HEK293T (cell line): Measurements from ENCODE around the gene AQP1.
A peak's percentile ranks its signal among the peaks of the same experiment; 100 is the strongest.

ENCODE experiments used
- CTCF ChIA-PET: fragments of 350-600 bp; formaldehyde crosslinking; extraction: SDS; loops from one replicate; lab custom pipeline; 2021; ENCODE audit warnings: antibody characterized with exemption, inconsistent platforms; lab: Yijun Ruan, JAX
- POLR2A ChIA-PET: fragments of 350-600 bp; formaldehyde crosslinking; extraction: SDS; loops from one replicate; lab custom pipeline; 2020; ENCODE audit warnings: antibody characterized with exemption, inconsistent platforms; lab: Yijun Ruan, JAX
- DNase-seq: peaks from one replicate; pipeline ENCODE4 v3.0.0; 2012; ENCODE audit warnings: mixed read lengths; ENCODE audit errors: extremely low spot score
- ARNT ChIP-seq: fragments of 450-650 bp; IDR thresholded peaks from 2 replicates; pipeline ENCODE4 v1.6.1; 2017; ENCODE audit warnings: mild to moderate bottlenecking
- BHLHE40 ChIP-seq: fragments of 450-650 bp; IDR thresholded peaks from 2 replicates; pipeline ENCODE4 v1.6.1; 2016; ENCODE audit warnings: mild to moderate bottlenecking, moderate library complexity, borderline replicate concordance
- CTBP1 ChIP-seq: fragments of 450-650 bp; IDR thresholded peaks from 2 replicates; pipeline ENCODE4 v1.6.1; 2016; ENCODE audit warnings: borderline replicate concordance
- ELF4 ChIP-seq: fragments of 450-650 bp; IDR thresholded peaks from 2 replicates; pipeline ENCODE4 v1.6.1; 2017; ENCODE audit warnings: antibody characterized with exemption
- FOXA1 ChIP-seq: fragments of 450-650 bp; IDR thresholded peaks from 2 replicates; pipeline ENCODE4 v1.6.1; 2016; ENCODE audit warnings: mild to moderate bottlenecking
- FOXK2 ChIP-seq: fragments of 450-650 bp; IDR thresholded peaks from 2 replicates; pipeline ENCODE4 v1.6.1; 2016; ENCODE audit warnings: mild to moderate bottlenecking
- FOXM1 ChIP-seq: fragments of 450-650 bp; IDR thresholded peaks from 2 replicates; pipeline ENCODE4 v1.6.1; 2017; ENCODE audit warnings: mild to moderate bottlenecking, borderline replicate concordance
- HDGF ChIP-seq: fragments of 450-650 bp; IDR thresholded peaks from 2 replicates; pipeline ENCODE4 v1.6.1; 2017; ENCODE audit warnings: antibody characterized with exemption, borderline replicate concordance
- L3MBTL2 ChIP-seq: fragments of 450-650 bp; conservative IDR thresholded peaks from 2 replicates; pipeline ENCODE4 v1.6.1; 2016; ENCODE audit warnings: mild to moderate bottlenecking
- LEF1 ChIP-seq: fragments of 450-650 bp; IDR thresholded peaks from 2 replicates; pipeline ENCODE4 v1.6.1; 2017; ENCODE audit warnings: mild to moderate bottlenecking, borderline replicate concordance
- NFRKB ChIP-seq: fragments of 450-650 bp; IDR thresholded peaks from 2 replicates; pipeline ENCODE4 v1.6.1; 2016; ENCODE audit warnings: mild to moderate bottlenecking, moderate library complexity
- PKNOX1 ChIP-seq: fragments of 450-650 bp; IDR thresholded peaks from 2 replicates; pipeline ENCODE4 v1.6.1; 2016
- SP1 ChIP-seq: fragments of 450-650 bp; IDR thresholded peaks from 2 replicates; pipeline ENCODE4 v1.6.1; 2017
- SUZ12 ChIP-seq: fragments of 450-650 bp; IDR thresholded peaks from 2 replicates; pipeline ENCODE4 v1.6.1; 2016; ENCODE audit warnings: mild to moderate bottlenecking
- TARDBP ChIP-seq: fragments of 450-650 bp; IDR thresholded peaks from 2 replicates; pipeline ENCODE4 v1.6.1; 2016
- ZNF384 ChIP-seq: fragments of 450-650 bp; IDR thresholded peaks from 2 replicates; pipeline ENCODE4 v1.6.1; 2016

AQP1 gene

DNA sequence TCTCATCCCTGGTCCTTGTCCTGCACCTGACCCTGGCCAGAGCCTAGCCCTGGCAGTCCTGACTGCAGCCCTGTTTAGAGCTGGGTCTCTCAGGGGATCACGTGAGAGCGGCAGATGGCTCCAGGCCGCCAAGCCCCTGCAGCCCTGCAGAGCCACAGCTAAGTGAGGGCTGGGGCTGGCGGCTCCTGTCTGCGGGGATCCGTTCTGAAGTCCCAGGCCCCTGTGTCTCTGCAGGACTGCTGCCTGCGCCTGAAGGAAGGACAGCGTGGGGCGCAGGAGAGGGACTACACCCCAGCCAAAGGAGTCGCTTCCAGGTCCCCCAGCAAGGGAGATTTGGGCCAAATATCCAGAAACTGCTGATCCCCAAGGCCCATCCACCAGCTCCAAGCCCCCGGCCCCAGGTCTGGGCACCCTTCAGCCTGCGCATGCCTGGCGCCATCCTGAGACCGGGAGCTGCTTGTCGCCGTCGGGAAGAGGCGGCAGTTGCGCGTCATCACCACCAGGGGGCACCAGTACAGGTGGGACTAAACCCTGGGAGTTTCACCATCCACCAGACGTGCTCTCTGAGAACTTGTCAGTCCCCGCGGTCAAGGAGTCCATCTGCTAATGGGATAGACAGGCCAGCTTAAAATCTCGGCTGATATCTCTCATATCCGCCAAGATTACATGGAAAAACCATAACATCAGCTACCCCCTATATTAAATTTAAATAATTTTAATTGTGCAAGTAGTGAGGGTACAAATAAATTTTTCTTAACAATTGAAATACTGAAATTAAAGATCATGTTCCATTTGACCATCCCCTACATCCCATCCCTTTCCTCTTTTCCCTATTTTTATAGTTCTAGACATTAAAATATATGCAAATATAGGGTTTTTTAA lies 27.0 kb downstream of the AQP1 start:
- ChIA-PET CTCF (interaction anchor here (0.5 to 1.6 kb wide), 14 partner anchors 9 to 839 kb away, joined by 3 to 12 read pairs (median 4); partner anchors contain the start of gene GHRHR), POLR2A (no interaction called here)
- DNase-seq: peak; percentile 88
- no peak for TF ChIP-seq TARDBP
- no peak for TF ChIP-seq L3MBTL2
- no peak for TF ChIP-seq ZNF384
- TF ChIP-seq ELF4: no peak
- TF ChIP-seq CTBP1: peak; percentile 73
- 0 out of 2 replicates have a peak, but pooled peaks have one; percentile 71 for TF ChIP-seq HDGF

GRCh38 chr7:30941582-30942323 lies 30.1 kb downstream of the AQP1 start:
- no peak for TF ChIP-seq ARNT
- no peak for TF ChIP-seq PKNOX1
- TF ChIP-seq CTBP1: no peak
- no peak for TF ChIP-seq ZNF384
- POLR2A ChIA-PET: no interaction called here
- CTCF ChIA-PET: no interaction called here
- DNase-seq: no peak

GRCh38 chr7:30950197-30950596 lies 38.5 kb downstream of the AQP1 start:
- TF ChIP-seq SP1 (no peak), FOXM1 (no peak), HDGF (no peak), FOXK2 (no peak), ELF4 (no peak), PKNOX1 (no peak), SUZ12 (no peak), BHLHE40 (no peak), LEF1 (no peak), CTBP1 (no peak), NFRKB (no peak), TARDBP (no peak), ZNF384 (no peak), FOXA1 (no peak), ARNT (no peak), L3MBTL2 (no peak)
- CTCF ChIA-PET: no interaction called here

DNA sequence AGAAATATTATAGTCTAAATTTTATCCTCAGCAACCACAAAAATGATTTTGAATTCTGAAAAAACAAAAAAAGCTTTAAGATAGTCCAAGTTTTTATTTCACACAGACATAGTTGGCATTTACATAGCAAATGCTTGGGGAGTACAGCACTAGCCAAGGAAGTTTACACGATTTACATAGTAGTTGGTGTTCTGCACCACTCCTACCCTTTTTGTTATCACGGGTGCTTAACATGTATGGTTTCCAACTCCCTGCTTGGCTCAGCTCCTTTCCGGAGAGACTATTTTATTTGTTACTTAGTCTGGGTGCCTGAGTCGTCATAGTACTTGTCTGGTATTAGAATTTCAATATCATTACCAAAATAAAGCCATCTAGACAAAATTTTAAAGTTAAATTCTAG lies 43.3 kb downstream of the AQP1 start:
- ChIA-PET CTCF (no interaction called here), POLR2A (no interaction called here)
- DNase-seq: no peak
- no peak for TF ChIP-seq LEF1

More at GRCh38 chr7:30950197-30950596, 38.5 kb downstream of the AQP1 start:
- DNase-seq: no peak
- POLR2A ChIA-PET: no interaction called here

GRCh38 chr7:30956704-30957103 lies 45.1 kb downstream of the AQP1 start:
- CTCF ChIA-PET: no interaction called here
- no peak for TF ChIP-seq TARDBP
- TF ChIP-seq HDGF: no peak
- TF ChIP-seq ELF4: no peak
- no peak for TF ChIP-seq ARNT
- TF ChIP-seq FOXM1: no peak
- no peak for TF ChIP-seq SUZ12
- no peak for TF ChIP-seq BHLHE40
- no peak for TF ChIP-seq ZNF384
- TF ChIP-seq CTBP1: no peak
- TF ChIP-seq NFRKB: no peak
- no peak for TF ChIP-seq FOXK2
- POLR2A ChIA-PET: no interaction called here
- no peak for DNase-seq

- DNase-seq: no peak
- TF ChIP-seq ZNF384 (no peak), LEF1 (no peak), SUZ12 (no peak), FOXM1 (no peak), SP1 (no peak), FOXK2 (no peak), FOXA1 (no peak), BHLHE40 (no peak), NFRKB (no peak), CTBP1 (no peak), ELF4 (no peak), ARNT (no peak)
- ChIA-PET POLR2A (no interaction called here), CTCF (interaction anchor here (1.2 kb wide), 1 partner anchor 25 kb away, joined by 3 read pairs; no protein-coding TSS in a partner anchor)
These were observed 52.2 kb downstream of the AQP1 start, which contains the start of gene GHRHR for GRCh38 chr7:30963842-30964241. Gene GHRHR, plus strand, starts transcription at chr7:30963953. Its CDS starts 116 bp downstream, at chr7:30964069.
